T1000 (cell line): Measurements from ENCODE around the gene B3GALT4.
A peak's percentile ranks its signal among the peaks of the same experiment; 100 is the strongest.

Experiments used
- DNase-seq: peaks from one replicate; lab custom pipeline; 2025; ENCODE audit warnings: mixed read lengths; lab: John Stamatoyannopoulos, UW

B3GALT4 gene

GRCh38 chr6:33315793-33316602 is 39.1 kb downstream of the B3GALT4 start:
- no peak for DNase-seq

- DNase-seq, result no peak
Observed at GRCh38 chr6:33316603-33317418, 39.9 kb downstream of the B3GALT4 start.

GRCh38 chr6:33317419-33317668 is 40.4 kb downstream of the B3GALT4 start:
- no peak for DNase-seq

GRCh38 chr6:33317669-33318425 is 40.9 kb downstream of the B3GALT4 start, which contains the start of gene ZBTB22:
Gene ZBTB22 (minus strand): TSS chr6:33317744. CDS start chr6:33316916, 828 bp downstream.
- DNase-seq, result peak; percentile 98

- DNase-seq, result no peak
Observed at GRCh38 chr6:33318426-33319073, 41.6 kb downstream of the B3GALT4 start.

GRCh38 chr6:33319939-33320314 is 43.0 kb downstream of the B3GALT4 start:
- no peak for DNase-seq

- DNase-seq, result peak; percentile 62
Observed at GRCh38 chr6:33320315-33321181, 43.6 kb downstream of the B3GALT4 start.

GRCh38 chr6:33321227-33321626 is 44.3 kb downstream of the B3GALT4 start:
- no peak for DNase-seq

- no peak for DNase-seq
Observed at GRCh38 chr6:33323623-33323948, 46.7 kb downstream of the B3GALT4 start.

GRCh38 chr6:33324125-33324524 is 47.2 kb downstream of the B3GALT4 start:
- no peak for DNase-seq
